ENCODE data around the gene FLYWCH1. TPM values are rescaled to one million over a fixed set of nuclear protein-coding genes. Genes with fewer than 3 reads are reported as not detected.

Gene FLYWCH1
- total and polyA plus RNA-seq, 9 of the 15 experiments (the other 6 are each of a cell fraction or from before 2014, with no cell fraction given), result 0.18 to 33.6 (median 11.3) TPM

DNA sequence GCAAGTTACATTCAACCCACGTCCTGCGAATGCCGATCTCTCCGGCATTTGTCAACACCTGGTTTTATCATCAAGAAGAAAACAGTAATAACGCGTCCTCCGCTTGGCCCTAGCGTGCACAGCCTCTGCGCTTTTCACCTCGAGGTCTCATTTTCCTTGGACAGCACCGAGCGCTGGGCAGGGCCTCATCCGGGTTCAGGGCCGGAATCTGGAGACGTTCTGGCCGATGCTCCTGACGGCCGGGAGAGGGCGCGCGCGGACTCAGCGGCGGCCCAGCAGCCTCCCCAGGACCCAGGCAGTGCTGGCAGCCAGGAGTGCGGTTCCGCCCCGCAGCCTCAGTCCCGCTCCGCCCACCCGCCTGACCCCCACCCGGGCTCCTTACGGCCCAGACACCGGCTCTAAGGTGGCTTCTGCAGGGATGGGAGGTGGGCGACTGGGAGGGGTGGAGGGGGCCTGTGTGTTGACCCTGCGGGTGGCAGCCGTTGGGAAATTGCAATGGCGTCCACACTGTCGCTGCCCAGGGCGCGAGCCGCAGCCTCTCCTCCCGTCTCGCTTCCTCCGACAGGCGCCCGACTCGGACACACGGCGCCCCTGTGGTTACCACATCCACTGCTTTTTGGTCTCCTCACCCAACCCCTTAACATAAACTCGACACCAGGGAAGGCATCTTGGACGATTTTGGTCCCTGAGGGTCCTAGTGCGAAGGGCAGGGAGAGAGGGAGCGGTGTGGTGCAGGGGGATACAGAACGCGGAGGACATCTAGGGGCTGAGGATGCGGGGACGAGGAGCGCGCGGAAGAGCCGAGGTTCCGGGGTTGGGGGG is 7.4 kb upstream of the FLYWCH1 start (continued):
- TF ChIP-seq HEY1 (CRISPR knock-in tag; IDR thresholded peaks at IDR 0.05; ENCODE audit: borderline replicate concordance) (no peak), TAL1 (IDR thresholded peaks at IDR 0.05) (no peak), NR4A1 (CRISPR knock-in tag; IDR thresholded peaks at IDR 0.05) (no peak), NR4A1 (tag; IDR thresholded peaks at IDR 0.05) (no peak), NFXL1 (CRISPR knock-in tag; IDR thresholded peaks at IDR 0.05) (no peak), ZSCAN29 (IDR thresholded peaks at IDR 0.05) (peak; percentile 51; the same call in 1 of the 2 replicates), JUNB (CRISPR knock-in tag; conservative IDR thresholded peaks at IDR 0.05) (no peak), ILK (tag; IDR thresholded peaks at IDR 0.05; ENCODE audit: borderline replicate concordance, low read depth) (no peak), ZNF583 (CRISPR knock-in tag; IDR thresholded peaks at IDR 0.05) (no peak), HNRNPL (IDR thresholded peaks at IDR 0.05; ENCODE audit: low read depth, low read length) (no peak), NFYB (IDR thresholded peaks at IDR 0.05; ENCODE audit: extremely low read depth, insufficient read length) (no peak), SMARCC2 (IDR thresholded peaks at IDR 0.05; ENCODE audit: low read depth) (no peak), LEF1 (IDR thresholded peaks at IDR 0.05) (no peak), KHSRP (IDR thresholded peaks at IDR 0.05) (no peak), DMBX1 (CRISPR knock-in tag; IDR thresholded peaks at IDR 0.05; ENCODE audit: borderline replicate concordance) (no peak)
- TF ChIP-seq, protein P1, sequence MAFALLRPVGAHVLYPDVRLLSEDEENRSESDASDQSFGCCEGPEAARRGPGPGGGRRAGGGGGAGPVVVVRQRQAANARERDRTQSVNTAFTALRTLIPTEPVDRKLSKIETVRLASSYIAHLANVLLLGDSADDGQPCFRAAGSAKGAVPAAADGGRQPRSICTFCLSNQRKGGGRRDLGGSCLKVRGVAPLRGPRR (CRISPR knock-in tag; IDR thresholded peaks at IDR 0.05), result no peak
- TF ChIP-seq, protein P2, sequence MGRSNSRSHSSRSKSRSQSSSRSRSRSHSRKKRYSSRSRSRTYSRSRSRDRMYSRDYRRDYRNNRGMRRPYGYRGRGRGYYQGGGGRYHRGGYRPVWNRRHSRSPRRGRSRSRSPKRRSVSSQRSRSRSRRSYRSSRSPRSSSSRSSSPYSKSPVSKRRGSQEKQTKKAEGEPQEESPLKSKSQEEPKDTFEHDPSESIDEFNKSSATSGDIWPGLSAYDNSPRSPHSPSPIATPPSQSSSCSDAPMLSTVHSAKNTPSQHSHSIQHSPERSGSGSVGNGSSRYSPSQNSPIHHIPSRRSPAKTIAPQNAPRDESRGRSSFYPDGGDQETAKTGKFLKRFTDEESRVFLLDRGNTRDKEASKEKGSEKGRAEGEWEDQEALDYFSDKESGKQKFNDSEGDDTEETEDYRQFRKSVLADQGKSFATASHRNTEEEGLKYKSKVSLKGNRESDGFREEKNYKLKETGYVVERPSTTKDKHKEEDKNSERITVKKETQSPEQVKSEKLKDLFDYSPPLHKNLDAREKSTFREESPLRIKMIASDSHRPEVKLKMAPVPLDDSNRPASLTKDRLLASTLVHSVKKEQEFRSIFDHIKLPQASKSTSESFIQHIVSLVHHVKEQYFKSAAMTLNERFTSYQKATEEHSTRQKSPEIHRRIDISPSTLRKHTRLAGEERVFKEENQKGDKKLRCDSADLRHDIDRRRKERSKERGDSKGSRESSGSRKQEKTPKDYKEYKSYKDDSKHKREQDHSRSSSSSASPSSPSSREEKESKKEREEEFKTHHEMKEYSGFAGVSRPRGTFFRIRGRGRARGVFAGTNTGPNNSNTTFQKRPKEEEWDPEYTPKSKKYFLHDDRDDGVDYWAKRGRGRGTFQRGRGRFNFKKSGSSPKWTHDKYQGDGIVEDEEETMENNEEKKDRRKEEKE (IDR thresholded peaks at IDR 0.05; ENCODE audit: borderline replicate concordance in 1 of 2, control insufficient read depth in 1 of 2, low read depth in 2 of 2, low read length in 1 of 2), result 0 out of 4 replicates have a peak, but pooled peaks of 1 of the 2 experiments have one; percentile 27
- TF ChIP-seq, protein P3, sequence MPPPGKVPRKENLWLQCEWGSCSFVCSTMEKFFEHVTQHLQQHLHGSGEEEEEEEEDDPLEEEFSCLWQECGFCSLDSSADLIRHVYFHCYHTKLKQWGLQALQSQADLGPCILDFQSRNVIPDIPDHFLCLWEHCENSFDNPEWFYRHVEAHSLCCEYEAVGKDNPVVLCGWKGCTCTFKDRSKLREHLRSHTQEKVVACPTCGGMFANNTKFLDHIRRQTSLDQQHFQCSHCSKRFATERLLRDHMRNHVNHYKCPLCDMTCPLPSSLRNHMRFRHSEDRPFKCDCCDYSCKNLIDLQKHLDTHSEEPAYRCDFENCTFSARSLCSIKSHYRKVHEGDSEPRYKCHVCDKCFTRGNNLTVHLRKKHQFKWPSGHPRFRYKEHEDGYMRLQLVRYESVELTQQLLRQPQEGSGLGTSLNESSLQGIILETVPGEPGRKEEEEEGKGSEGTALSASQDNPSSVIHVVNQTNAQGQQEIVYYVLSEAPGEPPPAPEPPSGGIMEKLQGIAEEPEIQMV (tag; conservative IDR thresholded peaks at IDR 0.05; ENCODE audit: low read depth), result no peak
- TF ChIP-seq, protein P4, sequence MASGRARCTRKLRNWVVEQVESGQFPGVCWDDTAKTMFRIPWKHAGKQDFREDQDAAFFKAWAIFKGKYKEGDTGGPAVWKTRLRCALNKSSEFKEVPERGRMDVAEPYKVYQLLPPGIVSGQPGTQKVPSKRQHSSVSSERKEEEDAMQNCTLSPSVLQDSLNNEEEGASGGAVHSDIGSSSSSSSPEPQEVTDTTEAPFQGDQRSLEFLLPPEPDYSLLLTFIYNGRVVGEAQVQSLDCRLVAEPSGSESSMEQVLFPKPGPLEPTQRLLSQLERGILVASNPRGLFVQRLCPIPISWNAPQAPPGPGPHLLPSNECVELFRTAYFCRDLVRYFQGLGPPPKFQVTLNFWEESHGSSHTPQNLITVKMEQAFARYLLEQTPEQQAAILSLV (tag; IDR thresholded peaks at IDR 0.05), result no peak
- TF ChIP-seq, protein P5, sequence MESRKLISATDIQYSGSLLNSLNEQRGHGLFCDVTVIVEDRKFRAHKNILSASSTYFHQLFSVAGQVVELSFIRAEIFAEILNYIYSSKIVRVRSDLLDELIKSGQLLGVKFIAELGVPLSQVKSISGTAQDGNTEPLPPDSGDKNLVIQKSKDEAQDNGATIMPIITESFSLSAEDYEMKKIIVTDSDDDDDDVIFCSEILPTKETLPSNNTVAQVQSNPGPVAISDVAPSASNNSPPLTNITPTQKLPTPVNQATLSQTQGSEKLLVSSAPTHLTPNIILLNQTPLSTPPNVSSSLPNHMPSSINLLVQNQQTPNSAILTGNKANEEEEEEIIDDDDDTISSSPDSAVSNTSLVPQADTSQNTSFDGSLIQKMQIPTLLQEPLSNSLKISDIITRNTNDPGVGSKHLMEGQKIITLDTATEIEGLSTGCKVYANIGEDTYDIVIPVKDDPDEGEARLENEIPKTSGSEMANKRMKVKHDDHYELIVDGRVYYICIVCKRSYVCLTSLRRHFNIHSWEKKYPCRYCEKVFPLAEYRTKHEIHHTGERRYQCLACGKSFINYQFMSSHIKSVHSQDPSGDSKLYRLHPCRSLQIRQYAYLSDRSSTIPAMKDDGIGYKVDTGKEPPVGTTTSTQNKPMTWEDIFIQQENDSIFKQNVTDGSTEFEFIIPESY (CRISPR knock-in tag; IDR thresholded peaks at IDR 0.05), result no peak

Data from K562 (cell line).